D721Med (cell line): Measurements from ENCODE around the gene ABAT.

Experiments
- DNase-seq: peaks from one replicate; pipeline ENCODE4 v3.0.0; 2011; ENCODE audit warnings: low spot score; ENCODE audit not compliant: insufficient read length
- FAIRE-seq: peaks from 2 replicates; lab custom pipeline; 2011; peaks lifted over from hg19 to GRCh38; lab: Jason Lieb, UNC
- CTCF ChIP-seq: IDR thresholded peaks from 2 replicates; pipeline ENCODE4 v1.5.1; 2012; ENCODE audit warnings: mild to moderate bottlenecking, control low read depth; ENCODE audit not compliant: insufficient read depth; ENCODE audit errors: missing control alignments

Gene ABAT

GRCh38 chr16:8733849-8734540 lies 59.6 kb downstream of the ABAT start:
- FAIRE-seq = no peak

GRCh38 chr16:8735574-8735973 lies 61.2 kb downstream of the ABAT start:
- FAIRE-seq (no peak), DNase-seq (no peak)
- TF ChIP-seq CTCF = no peak

More at GRCh38 chr16:8733849-8734540, 59.6 kb downstream of the ABAT start:
- no peak for TF ChIP-seq CTCF
- no peak for DNase-seq

- no peak for TF ChIP-seq CTCF
- DNase-seq = no peak
- no peak for FAIRE-seq
Observed at GRCh38 chr16:8736123-8736668, 61.8 kb downstream of the ABAT start.

- FAIRE-seq (no peak), DNase-seq (no peak)
- TF ChIP-seq CTCF = no peak
Observed at GRCh38 chr16:8739151-8739550, 64.7 kb downstream of the ABAT start.

GRCh38 chr16:8739989-8740704 lies 65.7 kb downstream of the ABAT start:
- TF ChIP-seq CTCF = no peak
- no peak for DNase-seq
- no peak for FAIRE-seq

- no peak for TF ChIP-seq CTCF
- no peak for FAIRE-seq
- DNase-seq = no peak
Observed at GRCh38 chr16:8740775-8741355, 66.4 kb downstream of the ABAT start.
